Calu3 (cell line): ENCODE data around the gene POLA1. TPM values are rescaled to one million over a fixed set of nuclear protein-coding genes. Genes with fewer than 3 reads are reported as not detected.

Experiments used
- BruUV-seq: library from RNA; stranded (reverse); fragments of 400-500 nt; replicated peaks from 2 replicates; lab custom pipeline; 2021; lab: Mats Ljungman, UMichigan
- CTCF ChIA-PET: fragments of 300-600 bp; sonication (Branson Sonifier 250); formaldehyde crosslinking; loops from one replicate; lab custom pipeline; 2022; ENCODE audit warnings: antibody characterized with exemption; lab: Charles Lee
- DNase-seq: peaks from one replicate; pipeline ENCODE4 v3.0.0; 2022
- H3K27ac Mint-ChIP-seq: one replicate; pipeline ENCODE4 v1.8.0; 2022; ENCODE audit warnings: mixed read lengths; ENCODE audit not compliant: unreplicated experiment
- H3K27me3 Mint-ChIP-seq: one replicate; pipeline ENCODE4 v1.8.0; 2022; ENCODE audit warnings: mixed read lengths; ENCODE audit not compliant: unreplicated experiment
- H3K36me3 Mint-ChIP-seq: one replicate; pipeline ENCODE4 v1.8.0; 2022; ENCODE audit warnings: mild to moderate bottlenecking, moderate library complexity, mixed read lengths; ENCODE audit not compliant: insufficient read depth, unreplicated experiment
- H3K4me1 Mint-ChIP-seq: one replicate; pipeline ENCODE4 v1.8.0; 2022; ENCODE audit warnings: mild to moderate bottlenecking, low read depth, mixed read lengths; ENCODE audit not compliant: unreplicated experiment
- H3K4me3 Mint-ChIP-seq: one replicate; pipeline ENCODE4 v1.8.0; 2022; ENCODE audit warnings: mild to moderate bottlenecking, low read depth, moderate library complexity, mixed read lengths; ENCODE audit not compliant: unreplicated experiment
- H3K9me3 Mint-ChIP-seq: one replicate; pipeline ENCODE4 v1.8.0; 2022; ENCODE audit warnings: low read depth, mixed read lengths; ENCODE audit not compliant: unreplicated experiment
- CTCF ChIP-seq: fragments of 200-600 bp; IDR thresholded peaks from one replicate; pipeline ENCODE4 v1.8.0; 2022; ENCODE audit warnings: antibody characterized with exemption; ENCODE audit not compliant: unreplicated experiment
- intact Hi-C: fragments of 100-400 bp; cut with micrococcal nuclease; formaldehyde crosslinking; loops from one replicate; pipeline ENCODE4 v1.10.0; 2022; ENCODE audit not compliant: unreplicated experiment
- total RNA-seq: library from RNA; stranded (reverse); gene quantifications from 2 replicates; pipeline ENCODE4 v1.2.3, GENCODE V29; 2022

The POLA1 gene
- total RNA-seq, 1 experiment from 2014 or later, result 25.2 TPM

- CTCF ChIA-PET, result no interaction called here
- peaks cover 84% of the 10 kb centered on the region for H3K27me3 Mint-ChIP-seq
- H3K4me1 Mint-ChIP-seq, result peaks cover 16% of the 10 kb centered on the region
- H3K27ac Mint-ChIP-seq, result no peak overlapping the region
- intact Hi-C loops, result no loop called here
- H3K4me3 Mint-ChIP-seq, result no peak overlapping the region
- DNase-seq, result no peak
- TF ChIP-seq CTCF, result no peak
- BruUV-seq, result no TSS peak
- H3K9me3 Mint-ChIP-seq, result no peaks in the 10 kb centered on the region
- H3K36me3 Mint-ChIP-seq, result peaks cover 9% of the 10 kb centered on the region
Measured at GRCh38 chrX:25016361-25016671, 322.6 kb downstream of the POLA1 start.

GRCh38 chrX:25016938-25017598 lies 323.4 kb downstream of the POLA1 start:
- peak overlapping the region; percentile 57 for H3K4me3 Mint-ChIP-seq
- BruUV-seq, result no TSS peak
- H3K4me1 Mint-ChIP-seq, result peaks cover 16% of the 10 kb centered on the region

GRCh38 chrX:25017667-25018247 lies 324.0 kb downstream of the POLA1 start:
- peaks cover 9% of the 10 kb centered on the region for H3K36me3 Mint-ChIP-seq
- CTCF ChIA-PET, result no interaction called here
- no peak overlapping the region for H3K27ac Mint-ChIP-seq
- H3K9me3 Mint-ChIP-seq, result no peaks in the 10 kb centered on the region
- no peak for DNase-seq
- no peak for TF ChIP-seq CTCF
- intact Hi-C loops, result no loop called here
- no TSS peak for BruUV-seq
- peak overlapping the region; percentile 57 for H3K4me3 Mint-ChIP-seq
- H3K27me3 Mint-ChIP-seq, result peaks cover 93% of the 10 kb centered on the region
- H3K4me1 Mint-ChIP-seq, result peaks cover 16% of the 10 kb centered on the region

More at GRCh38 chrX:25016938-25017598, 323.4 kb downstream of the POLA1 start:
- peaks cover 9% of the 10 kb centered on the region for H3K36me3 Mint-ChIP-seq
- DNase-seq, result no peak
- H3K9me3 Mint-ChIP-seq, result no peaks in the 10 kb centered on the region
- H3K27ac Mint-ChIP-seq, result no peak overlapping the region
- intact Hi-C loops, result no loop called here
- H3K27me3 Mint-ChIP-seq, result peaks cover 90% of the 10 kb centered on the region
- CTCF ChIA-PET, result no interaction called here
- TF ChIP-seq CTCF, result no peak

GRCh38 chrX:25018682-25019081 lies 325.0 kb downstream of the POLA1 start:
- H3K4me3 Mint-ChIP-seq, result no peak overlapping the region
- TF ChIP-seq CTCF, result no peak
- peaks cover 13% of the 10 kb centered on the region for H3K4me1 Mint-ChIP-seq

More at GRCh38 chrX:25018682-25019081, 325.0 kb downstream of the POLA1 start:
- intact Hi-C loops, result no loop called here
- no peak for DNase-seq
- BruUV-seq, result no TSS peak
- CTCF ChIA-PET, result no interaction called here
- Mint-ChIP-seq H3K36me3 (peaks cover 2% of the 10 kb centered on the region), H3K9me3 (no peaks in the 10 kb centered on the region), H3K27ac (no peak overlapping the region), H3K27me3 (peaks cover 87% of the 10 kb centered on the region)
